ENCODE data around the gene EIF4G3.

Gene EIF4G3

DNA sequence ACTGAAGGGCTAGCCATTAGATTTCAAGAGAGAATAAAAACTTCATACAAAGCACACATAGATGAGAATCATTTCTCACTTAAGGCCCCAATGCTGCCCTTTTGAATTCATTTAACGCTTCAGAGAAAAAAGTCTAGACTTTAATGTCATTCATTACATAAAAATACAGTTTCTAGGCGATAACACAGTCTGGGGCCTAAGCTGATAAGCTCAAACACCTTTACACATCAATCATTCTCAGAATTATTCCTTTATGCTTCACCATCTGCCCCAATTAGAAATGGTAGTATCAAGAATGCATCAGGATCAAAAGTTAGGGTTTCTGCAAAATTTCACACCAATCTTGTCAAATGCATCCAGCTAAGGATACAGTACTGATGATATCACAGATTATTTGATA, 289.5 kb downstream of the EIF4G3 start:
- Histone ChIP-seq H4K20me1 (ENCODE audit: insufficient read depth, low read length) (no peaks in the 10 kb centered on the region), H3K27ac (ENCODE audit: low read depth, low read length, poor library complexity, severe bottlenecking) (no peak overlapping the region), H3K27me3 (ENCODE audit: insufficient read depth, low read length) (no peaks in the 10 kb centered on the region), H3K4me1 (ENCODE audit: insufficient read depth, low read length, severe bottlenecking) (no peaks in the 10 kb centered on the region), H3K79me2 (ENCODE audit: insufficient read depth, low read length) (no peaks in the 10 kb centered on the region), H3K9ac (ENCODE audit: low read length) (no peak overlapping the region), H3F3A (ENCODE audit: insufficient read depth, low read length) (no peaks in the 10 kb centered on the region), H3K4me2 (ENCODE audit: low read length) (no peak overlapping the region), H3K9me3 (ENCODE audit: low read length) (no peaks in the 10 kb centered on the region), H3K4me3 (ENCODE audit: low read depth, low read length, poor library complexity, severe bottlenecking) (no peak overlapping the region), H3K36me3 (ENCODE audit: insufficient read depth, low read length) (peaks cover 22% of the 10 kb centered on the region; the same call in 1 of the 2 replicates), H2AFZ (ENCODE audit: low read length) (no peak overlapping the region), H3K9me2 (ENCODE audit: low read depth, low read length) (no peaks in the 10 kb centered on the region)
- no peak for TF ChIP-seq EZH2 (IDR thresholded peaks at IDR 0.05; ENCODE audit: borderline replicate concordance, low read length)
- no peak for TF ChIP-seq CTCF (IDR thresholded peaks at IDR 0.05; ENCODE audit: low read length)

DNA sequence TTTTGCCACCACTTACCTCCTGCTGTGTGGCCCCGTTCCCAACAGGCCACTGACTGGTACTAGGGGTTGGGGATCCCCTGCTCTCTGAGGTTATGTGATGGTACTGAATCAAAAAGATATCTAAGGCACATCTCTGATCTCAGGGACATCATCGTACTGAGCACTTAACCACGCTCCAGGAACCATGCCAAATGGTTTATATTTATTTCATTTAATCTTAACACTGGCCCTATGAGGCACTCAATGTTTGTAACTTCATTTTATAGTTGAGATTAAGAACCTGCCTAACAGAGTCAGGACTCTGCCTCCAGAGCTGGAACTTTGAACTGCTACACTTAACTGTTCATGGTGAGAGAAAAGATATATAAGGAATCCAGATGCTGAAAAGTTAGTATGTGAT, 291.6 kb downstream of the EIF4G3 start:
- no peak overlapping the region for H3K9ac ChIP-seq (ENCODE audit: low read length)
- no peaks in the 10 kb centered on the region for H3K79me2 ChIP-seq (ENCODE audit: insufficient read depth, low read length)
- H3K4me1 ChIP-seq (ENCODE audit: insufficient read depth, low read length, severe bottlenecking), result no peaks in the 10 kb centered on the region
- H3K9me2 ChIP-seq (ENCODE audit: low read depth, low read length), result no peaks in the 10 kb centered on the region
- no peaks in the 10 kb centered on the region for H3K27me3 ChIP-seq (ENCODE audit: insufficient read depth, low read length)
- no peak overlapping the region for H2AFZ ChIP-seq (ENCODE audit: low read length)
- no peak overlapping the region for H3K27ac ChIP-seq (ENCODE audit: low read depth, low read length, poor library complexity, severe bottlenecking)
- peaks cover 10% of the 10 kb centered on the region; the same call in 1 of the 2 replicates for H3K36me3 ChIP-seq (ENCODE audit: insufficient read depth, low read length)
- no peak overlapping the region for H3K4me3 ChIP-seq (ENCODE audit: low read depth, low read length, poor library complexity, severe bottlenecking)
- H3K4me2 ChIP-seq (ENCODE audit: low read length), result no peak overlapping the region
- H3F3A ChIP-seq (ENCODE audit: insufficient read depth, low read length), result no peaks in the 10 kb centered on the region
- no peaks in the 10 kb centered on the region for H4K20me1 ChIP-seq (ENCODE audit: insufficient read depth, low read length)
- no peak for TF ChIP-seq CTCF (IDR thresholded peaks at IDR 0.05; ENCODE audit: low read length)
- H3K9me3 ChIP-seq (ENCODE audit: low read length), result no peaks in the 10 kb centered on the region

- Histone ChIP-seq H3K4me2 (ENCODE audit: low read length) (no peak overlapping the region), H3K4me1 (ENCODE audit: insufficient read depth, low read length, severe bottlenecking) (no peaks in the 10 kb centered on the region), H3K9ac (ENCODE audit: low read length) (no peak overlapping the region), H2AFZ (ENCODE audit: low read length) (no peak overlapping the region), H3F3A (ENCODE audit: insufficient read depth, low read length) (no peaks in the 10 kb centered on the region), H3K9me2 (ENCODE audit: low read depth, low read length) (no peaks in the 10 kb centered on the region), H3K9me3 (ENCODE audit: low read length) (no peaks in the 10 kb centered on the region), H3K79me2 (ENCODE audit: insufficient read depth, low read length) (no peaks in the 10 kb centered on the region), H3K36me3 (ENCODE audit: insufficient read depth, low read length) (peaks cover 10% of the 10 kb centered on the region; the same call in 1 of the 2 replicates), H3K27me3 (ENCODE audit: insufficient read depth, low read length) (no peaks in the 10 kb centered on the region), H3K27ac (ENCODE audit: low read depth, low read length, poor library complexity, severe bottlenecking) (no peak overlapping the region), H3K4me3 (ENCODE audit: low read depth, low read length, poor library complexity, severe bottlenecking) (no peak overlapping the region), H4K20me1 (ENCODE audit: insufficient read depth, low read length) (no peaks in the 10 kb centered on the region)
- TF ChIP-seq EZH2 (IDR thresholded peaks at IDR 0.05; ENCODE audit: borderline replicate concordance, low read length), result no peak
These were observed 292.2 kb downstream of the EIF4G3 start for GRCh38 chr1:20884513-20884912.

GRCh38 chr1:20883766-20884165, 292.9 kb downstream of the EIF4G3 start:
- H3K4me1 ChIP-seq (ENCODE audit: insufficient read depth, low read length, severe bottlenecking), result no peaks in the 10 kb centered on the region
- H3K9me3 ChIP-seq (ENCODE audit: low read length), result no peaks in the 10 kb centered on the region
- H3F3A ChIP-seq (ENCODE audit: insufficient read depth, low read length), result no peaks in the 10 kb centered on the region
- no peak overlapping the region for H2AFZ ChIP-seq (ENCODE audit: low read length)
- H3K36me3 ChIP-seq (ENCODE audit: insufficient read depth, low read length), result peaks cover 16% of the 10 kb centered on the region
- H4K20me1 ChIP-seq (ENCODE audit: insufficient read depth, low read length), result no peaks in the 10 kb centered on the region
- TF ChIP-seq CTCF (IDR thresholded peaks at IDR 0.05; ENCODE audit: low read length) (no peak), EZH2 (IDR thresholded peaks at IDR 0.05; ENCODE audit: borderline replicate concordance, low read length) (no peak)
- H3K27me3 ChIP-seq (ENCODE audit: insufficient read depth, low read length), result no peaks in the 10 kb centered on the region
- no peaks in the 10 kb centered on the region for H3K79me2 ChIP-seq (ENCODE audit: insufficient read depth, low read length)
- H3K9me2 ChIP-seq (ENCODE audit: low read depth, low read length), result no peaks in the 10 kb centered on the region
- no peak overlapping the region for H3K27ac ChIP-seq (ENCODE audit: low read depth, low read length, poor library complexity, severe bottlenecking)
- no peak overlapping the region for H3K4me3 ChIP-seq (ENCODE audit: low read depth, low read length, poor library complexity, severe bottlenecking)
- no peak overlapping the region for H3K4me2 ChIP-seq (ENCODE audit: low read length)
- H3K9ac ChIP-seq (ENCODE audit: low read length), result no peak overlapping the region

All from OCI-LY1 (cell line).